ENCODE results near the gene CDRT4.

CDRT4 gene

DNA sequence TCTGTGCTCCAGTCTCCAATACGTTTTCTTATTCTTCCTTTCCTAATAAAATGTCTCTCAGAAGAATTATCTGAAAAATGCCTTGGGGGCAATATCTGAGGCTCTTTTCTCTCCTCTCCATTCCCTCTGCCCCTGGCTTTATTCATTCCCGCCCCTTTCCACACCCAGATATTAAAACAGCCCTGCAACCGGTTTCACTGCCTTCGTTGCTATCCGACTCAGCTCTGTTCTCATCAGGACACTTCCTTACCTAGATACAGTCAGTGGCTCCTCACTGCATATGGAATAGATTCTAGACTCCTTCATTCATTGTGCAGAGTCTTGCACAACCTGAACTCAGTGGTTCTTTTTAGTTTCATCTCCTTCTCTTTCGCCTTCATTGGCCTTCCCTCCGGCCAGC lies 74.0 kb downstream of the CDRT4 start:
- DNase-seq (ENCODE audit: low read depth), result no peak

- no peak for DNase-seq (ENCODE audit: low read depth)
These were observed 75.1 kb downstream of the CDRT4 start for GRCh38 chr17:15392326-15392741.

DNA sequence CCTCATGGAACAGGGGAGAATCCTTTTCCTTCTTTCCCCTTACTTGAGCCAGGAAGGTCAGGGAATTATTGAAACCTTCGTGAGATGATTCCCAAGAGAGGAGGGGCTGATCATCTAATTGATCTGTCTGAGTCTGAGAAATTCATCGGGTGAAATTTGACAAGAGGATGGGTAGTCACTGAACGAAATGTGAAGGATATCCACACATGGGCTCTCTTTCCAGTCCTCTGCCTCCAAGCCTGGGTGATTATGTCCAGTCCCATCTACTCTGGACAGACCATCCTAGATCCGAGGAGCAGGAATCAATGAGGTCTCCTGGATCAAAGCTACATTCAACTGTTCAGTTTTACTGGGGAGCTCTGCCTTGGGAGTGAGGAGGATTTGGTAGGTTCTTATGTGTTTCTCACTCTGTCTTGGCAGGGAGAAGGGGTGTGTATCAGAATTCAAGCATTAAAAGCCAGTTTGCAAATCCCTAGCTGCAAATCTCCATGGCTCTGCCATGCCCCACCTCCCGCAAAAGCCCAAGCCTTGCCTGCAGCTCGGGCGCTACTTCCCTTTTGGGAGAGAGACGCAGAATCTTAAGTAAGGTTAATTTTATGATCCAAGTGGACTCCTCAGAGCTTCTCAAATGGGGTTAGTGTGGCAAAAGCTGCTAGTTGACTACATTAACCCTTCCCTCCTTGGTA lies 78.9 kb downstream of the CDRT4 start:
- DNase-seq (ENCODE audit: low read depth), result no peak

DNA sequence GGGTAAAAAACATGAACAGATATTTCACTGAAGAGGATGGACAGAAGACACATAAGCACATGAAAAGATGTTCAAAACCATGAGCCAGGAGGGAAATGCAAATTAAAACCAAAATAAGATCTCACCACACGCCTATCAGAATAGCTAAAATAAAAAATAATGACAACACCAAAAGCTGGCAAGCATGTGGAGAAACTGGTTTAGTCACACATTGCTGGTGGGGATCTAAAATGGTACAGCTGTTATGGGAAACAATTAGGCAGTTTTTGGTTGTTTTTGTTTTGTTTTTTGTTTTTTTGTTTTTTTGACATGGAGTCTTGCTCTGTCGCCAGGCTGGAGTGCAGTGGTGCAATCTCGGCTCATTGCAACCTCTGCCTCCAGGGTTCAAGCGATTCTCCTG lies 81.3 kb downstream of the CDRT4 start:
- DNase-seq (ENCODE audit: low read depth), result no peak

All from stimulated activated CD8-positive, alpha-beta memory T cell treated with anti-CD3 and anti-CD28 coated beads, Interleukin-4, amount 100 ng/mL, for 24 hours (primary cell).